ENCODE measurements around the gene PPIL6.
"Not testable (repeated sequence)": the region's sequence is repeated elsewhere in the genome, so short reads cannot be mapped to it uniquely, and the experiment has no call there.

The PPIL6 gene

GRCh38 chr6:109467696-109468095 lies 27.3 kb upstream of the PPIL6 start:
- H3K4me3 ChIP-seq (ENCODE audit: low read depth, low read length): no peak overlapping the region

DNA sequence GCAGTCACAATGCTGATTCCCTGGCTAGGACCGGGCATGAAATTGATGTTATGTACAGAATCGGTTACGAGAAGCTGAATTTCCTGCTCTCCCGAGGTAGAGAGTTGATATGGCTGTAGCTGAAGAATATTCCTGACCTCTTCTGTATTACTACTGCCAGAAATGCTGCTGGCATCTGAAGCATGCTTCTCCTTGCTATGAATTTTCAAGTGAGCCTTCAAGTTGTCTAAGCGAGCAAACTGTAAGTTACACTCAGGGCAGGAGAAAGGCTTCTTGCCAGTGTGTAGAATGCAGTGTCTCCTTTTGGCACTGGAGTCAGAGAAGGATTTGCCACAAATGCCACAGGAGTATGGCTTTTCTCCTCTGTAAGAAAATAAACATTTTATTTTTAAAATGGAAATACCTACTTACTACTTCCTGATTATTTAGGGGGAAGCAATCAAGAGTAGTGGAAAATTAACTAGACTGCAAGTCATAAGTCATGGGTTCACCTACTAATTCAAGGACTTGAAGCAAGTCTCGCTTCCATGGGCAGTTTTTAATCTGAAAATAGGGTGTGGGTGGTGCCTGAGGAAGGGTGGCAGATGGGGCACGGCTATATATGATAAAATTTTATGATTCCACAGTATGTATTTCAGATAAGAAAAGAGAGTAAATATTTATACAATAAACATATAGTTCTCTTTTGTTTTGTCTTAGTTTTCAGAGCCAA lies 25.9 kb upstream of the PPIL6 start:
- no peak overlapping the region for H3K4me3 ChIP-seq (ENCODE audit: low read depth, low read length)

- no peak overlapping the region for H3K4me3 ChIP-seq (ENCODE audit: low read depth, low read length)
Measured at GRCh38 chr6:109465772-109466171, 25.3 kb upstream of the PPIL6 start.

DNA sequence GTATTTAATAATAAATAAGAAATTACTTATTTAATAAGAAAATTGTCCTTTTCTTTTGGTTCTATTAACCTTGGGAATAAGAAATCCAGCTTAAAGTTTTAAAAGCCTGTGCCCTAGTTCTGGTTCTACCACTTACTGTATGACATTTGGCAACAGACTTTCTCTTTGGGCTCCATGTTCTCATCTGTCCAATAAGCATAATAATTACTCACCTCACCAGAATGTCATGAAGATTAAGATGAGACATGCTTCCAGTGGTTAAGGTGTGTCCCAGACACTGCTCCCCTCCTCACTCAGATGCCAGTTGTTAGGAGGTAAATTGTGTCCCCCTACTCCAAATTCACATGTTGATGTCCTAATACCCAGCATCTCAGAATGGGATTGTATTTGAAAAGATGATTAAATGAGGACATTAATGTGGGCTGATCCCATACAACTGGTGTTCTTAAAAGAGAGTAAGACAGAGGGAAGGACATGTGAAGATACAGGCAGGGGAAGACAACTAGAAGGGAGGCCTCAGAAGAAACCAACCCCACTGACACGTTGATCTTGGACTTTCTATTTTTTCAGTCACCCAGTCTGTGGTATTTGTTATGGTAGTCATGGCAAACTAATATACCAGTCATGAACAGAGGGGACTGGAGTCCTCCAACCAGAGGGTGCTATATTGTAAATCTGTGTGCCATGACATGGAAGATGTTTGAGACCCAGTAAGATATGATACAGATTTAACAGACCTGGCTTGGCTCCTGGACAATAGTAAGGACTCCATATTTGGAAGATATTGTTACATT lies 21.5 kb upstream of the PPIL6 start:
- H3K4me3 ChIP-seq (ENCODE audit: low read depth, low read length): no peak overlapping the region

DNA sequence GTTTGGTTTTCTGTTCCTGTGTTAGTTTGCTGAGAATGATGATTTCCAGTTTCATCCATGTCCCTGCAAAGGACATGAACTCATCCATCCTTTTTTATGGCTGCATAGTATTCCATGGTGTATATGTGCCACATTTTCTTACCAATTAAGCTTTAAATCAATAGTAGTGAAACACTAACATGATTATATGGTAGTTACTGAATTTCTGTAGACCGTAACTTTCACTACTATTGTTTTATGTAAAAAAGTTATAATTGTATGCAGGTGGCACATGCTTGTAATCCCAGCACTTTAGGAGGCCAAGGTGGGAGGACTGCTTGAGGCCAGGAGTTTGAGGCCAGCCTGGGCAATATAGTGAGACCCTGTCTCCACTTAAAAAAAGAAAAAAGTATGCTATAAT lies 20.8 kb upstream of the PPIL6 start:
- H3K4me3 ChIP-seq (ENCODE audit: low read depth, low read length): not testable (repeated sequence)

GRCh38 chr6:109460161-109460829 lies 19.9 kb upstream of the PPIL6 start:
- H3K4me3 ChIP-seq (ENCODE audit: low read depth, low read length): no peak overlapping the region

DNA sequence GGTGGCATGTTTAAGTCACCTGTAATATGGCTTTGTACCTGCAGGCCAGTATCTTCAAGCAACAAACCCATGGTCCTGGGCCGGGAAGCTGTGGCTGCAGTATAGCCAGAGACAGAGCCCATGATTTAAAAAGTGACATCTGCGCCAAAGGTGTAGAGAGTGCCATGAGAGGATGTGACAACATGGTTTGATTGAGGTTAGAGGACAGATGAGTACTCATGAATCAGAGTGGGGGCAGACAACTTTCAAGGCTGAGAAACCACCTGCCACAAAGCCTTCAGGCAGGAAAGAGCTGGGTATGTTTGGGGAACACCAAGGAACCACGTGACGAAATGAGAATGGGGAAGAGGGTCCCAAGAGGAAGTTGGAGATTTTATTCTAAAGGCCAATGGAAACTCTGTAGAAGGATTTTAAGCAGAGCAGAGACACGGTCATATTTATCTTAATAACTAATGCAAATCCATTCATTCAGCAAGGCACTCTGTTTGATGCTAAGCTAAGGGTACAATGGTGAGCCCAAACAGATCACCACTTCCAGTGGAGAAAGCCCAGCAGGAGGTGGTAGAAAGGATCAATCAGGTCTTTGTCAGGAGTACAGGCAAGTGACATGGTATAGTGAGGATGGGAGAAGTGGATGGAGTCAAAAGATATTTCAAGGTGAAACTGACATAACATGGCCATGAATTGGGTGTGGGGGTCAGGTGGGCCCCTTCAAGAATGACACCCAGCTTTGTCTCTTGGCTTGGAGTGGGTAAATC lies 18.5 kb upstream of the PPIL6 start:
- H3K4me3 ChIP-seq (ENCODE audit: low read depth, low read length): no peak overlapping the region

DNA sequence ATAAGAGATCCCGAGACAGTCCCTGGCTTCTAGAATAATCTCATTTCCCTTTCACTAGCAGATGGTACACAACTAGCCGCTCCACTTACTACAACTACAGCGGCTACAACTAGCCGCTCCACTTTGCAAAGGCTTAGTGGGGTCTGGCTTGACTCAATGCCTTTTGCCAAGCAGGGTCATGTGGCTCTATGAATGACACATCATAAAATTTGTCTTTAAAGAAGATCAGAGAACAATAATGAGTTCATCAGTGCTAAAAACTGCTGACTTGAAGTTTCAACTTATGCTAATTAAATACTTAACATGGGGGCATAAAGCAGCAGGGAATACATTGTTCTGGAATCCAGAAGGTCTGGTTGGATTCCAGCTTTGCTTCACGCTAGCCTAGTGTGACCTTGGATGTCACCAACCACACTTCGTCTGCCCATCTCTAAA lies 17.2 kb upstream of the PPIL6 start:
- H3K4me3 ChIP-seq (ENCODE audit: low read depth, low read length): no peak overlapping the region

DNA sequence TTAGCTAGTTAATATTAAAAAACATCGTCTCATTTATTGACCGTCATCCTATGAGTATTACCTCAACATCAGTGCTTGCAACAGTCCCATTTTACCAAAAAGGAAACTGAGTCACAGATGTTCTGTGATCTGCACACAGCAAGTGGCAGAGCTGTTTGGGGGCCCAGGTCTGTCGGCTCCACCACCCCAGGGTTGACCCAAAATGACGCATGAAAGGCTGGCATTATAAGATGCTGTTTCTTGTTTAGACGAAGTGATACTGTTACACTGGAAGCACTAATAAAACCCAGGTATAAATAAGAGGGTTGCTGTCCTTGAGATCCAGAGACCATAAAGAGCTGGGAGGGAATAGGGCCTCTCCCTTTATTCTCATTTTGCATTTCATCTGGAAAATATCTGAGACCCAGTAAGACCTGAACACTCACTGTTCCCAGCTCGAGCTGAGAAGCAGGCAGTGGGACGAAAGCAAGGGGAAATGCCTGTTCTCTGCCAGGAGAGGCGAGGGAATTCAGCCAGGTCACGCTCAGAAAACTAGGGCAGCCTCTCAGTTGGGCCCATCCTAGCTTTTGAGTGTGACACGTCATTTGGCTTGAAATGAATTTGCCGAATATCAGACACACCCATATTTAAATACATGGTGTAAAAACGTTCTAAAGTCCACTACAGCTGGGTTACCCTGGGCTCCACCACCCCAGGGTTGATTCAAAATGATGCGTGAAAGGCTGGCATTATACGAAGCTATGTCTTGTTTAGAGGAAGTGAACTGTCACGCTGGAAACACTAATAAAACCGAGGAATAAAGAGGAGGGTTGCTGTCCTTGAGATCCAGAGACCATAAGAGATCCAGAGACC lies 16.5 kb upstream of the PPIL6 start:
- peak overlapping the region; percentile 65 for H3K4me3 ChIP-seq (ENCODE audit: low read depth, low read length)

GRCh38 chr6:109456111-109456583 lies 15.7 kb upstream of the PPIL6 start:
- peak overlapping the region; percentile 65 for H3K4me3 ChIP-seq (ENCODE audit: low read depth, low read length)

DNA sequence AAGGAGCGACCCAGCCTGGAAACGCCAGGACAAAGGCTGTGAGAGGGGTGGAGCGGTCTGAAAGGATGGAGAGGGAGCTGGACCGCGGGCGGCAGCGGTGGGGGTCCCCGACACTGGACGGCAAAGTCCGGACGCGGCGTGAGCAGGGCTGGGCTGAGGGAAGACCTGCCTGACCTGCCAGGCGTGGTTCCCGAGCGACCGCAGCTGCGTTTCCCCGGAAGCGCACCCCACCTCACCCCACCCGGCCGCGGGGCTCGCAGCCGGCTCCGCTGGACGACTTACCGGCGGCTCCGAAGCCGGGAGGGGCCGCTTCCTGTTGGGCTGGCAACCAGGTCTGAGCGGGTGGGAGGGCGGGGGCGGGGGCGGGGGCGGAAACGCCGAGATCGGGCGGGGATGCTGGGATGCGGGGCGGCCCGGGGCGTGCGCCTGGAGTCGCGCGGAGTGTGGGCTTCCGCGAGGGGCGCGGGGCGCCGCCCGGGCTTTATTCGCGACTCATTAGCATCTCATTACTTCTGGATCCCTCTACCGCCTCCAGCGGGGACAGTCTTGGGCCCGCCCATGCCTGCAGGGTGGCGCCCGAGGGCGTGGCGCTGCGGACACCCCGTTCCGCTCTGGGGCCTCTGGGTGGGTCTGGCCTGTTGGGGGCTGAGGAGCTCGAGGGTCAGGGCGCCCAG lies 15.1 kb upstream of the PPIL6 start, which contains the start of gene MICAL1:
MICAL1 (minus strand) TSS at position 336 of the 674 bp plus-strand sequence. CDS start 1,576 bp downstream, outside the sequence.
- peak within 1 kb of the TSS; percentile 93 for H3K4me3 ChIP-seq (ENCODE audit: low read depth, low read length)

DNA sequence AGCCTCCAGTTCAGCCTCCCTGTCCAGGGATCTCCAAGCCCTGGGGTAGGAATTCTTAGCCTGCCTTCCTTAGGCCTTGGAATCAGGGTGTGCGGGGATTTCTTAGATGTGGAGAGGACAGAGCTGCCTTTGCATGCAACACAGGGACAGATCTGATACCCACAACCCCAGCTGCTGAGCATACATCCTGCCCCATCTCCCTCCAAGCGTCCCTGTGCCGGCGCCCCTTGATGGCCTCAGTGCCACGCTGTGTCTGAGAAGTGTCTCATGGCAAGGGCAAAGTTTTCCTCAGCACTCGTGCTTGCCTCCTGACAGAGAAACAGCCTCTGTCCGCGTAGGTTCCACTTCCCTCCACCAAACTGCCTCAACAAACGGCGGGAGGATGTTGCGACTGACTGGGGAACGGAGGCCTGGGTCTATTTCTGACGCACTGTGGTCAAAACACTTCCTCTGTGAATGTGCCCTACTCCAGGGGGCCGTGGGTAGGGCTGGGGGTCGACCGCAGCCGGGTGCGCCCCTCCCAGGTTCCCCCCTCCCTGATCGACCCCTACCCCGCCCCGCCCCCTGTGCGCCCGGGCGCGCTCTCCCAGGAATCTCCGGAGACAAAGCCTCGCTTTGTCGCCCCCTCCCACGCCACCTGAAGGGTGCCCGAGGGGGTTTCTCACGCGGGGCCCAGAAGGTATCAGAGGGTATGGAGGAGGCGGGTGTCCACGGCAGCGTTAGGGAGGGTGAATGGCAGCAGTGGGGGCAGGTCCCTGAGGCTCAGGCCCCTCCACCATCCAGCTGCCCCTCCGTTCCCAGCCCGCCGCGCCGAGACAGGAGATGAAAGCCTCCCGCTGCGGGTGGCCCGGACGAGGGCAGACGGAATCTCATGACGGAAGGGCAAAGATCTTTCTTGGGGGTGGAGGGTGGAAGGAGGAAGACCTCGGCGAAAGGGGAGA lies 14.3 kb upstream of the PPIL6 start:
- peak overlapping the region; percentile 93 for H3K4me3 ChIP-seq (ENCODE audit: low read depth, low read length)

- H3K4me3 ChIP-seq (ENCODE audit: low read depth, low read length): no peak overlapping the region
Measured at GRCh38 chr6:109453594-109454495, 13.4 kb upstream of the PPIL6 start.

DNA sequence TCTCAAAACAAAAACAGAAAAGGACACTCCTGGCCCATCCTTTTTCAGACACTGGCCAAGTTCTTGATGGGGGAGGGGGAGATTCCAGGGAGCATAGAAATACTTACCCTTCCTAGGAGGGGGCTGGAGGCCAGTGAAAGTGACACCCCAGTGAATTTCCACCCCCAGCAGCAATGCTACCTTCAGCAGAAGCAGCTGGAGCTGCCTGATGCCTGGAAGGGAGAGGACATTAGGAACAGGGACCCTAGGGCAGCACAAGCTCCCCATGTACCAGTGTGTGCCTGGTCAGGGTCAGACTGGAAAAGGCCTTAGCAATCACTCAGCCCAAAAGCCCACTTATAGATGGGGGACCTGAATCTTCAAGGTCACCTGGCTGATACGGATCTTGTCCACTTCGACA lies 12.7 kb upstream of the PPIL6 start:
- H3K4me3 ChIP-seq (ENCODE audit: low read depth, low read length): no peak overlapping the region

DNA sequence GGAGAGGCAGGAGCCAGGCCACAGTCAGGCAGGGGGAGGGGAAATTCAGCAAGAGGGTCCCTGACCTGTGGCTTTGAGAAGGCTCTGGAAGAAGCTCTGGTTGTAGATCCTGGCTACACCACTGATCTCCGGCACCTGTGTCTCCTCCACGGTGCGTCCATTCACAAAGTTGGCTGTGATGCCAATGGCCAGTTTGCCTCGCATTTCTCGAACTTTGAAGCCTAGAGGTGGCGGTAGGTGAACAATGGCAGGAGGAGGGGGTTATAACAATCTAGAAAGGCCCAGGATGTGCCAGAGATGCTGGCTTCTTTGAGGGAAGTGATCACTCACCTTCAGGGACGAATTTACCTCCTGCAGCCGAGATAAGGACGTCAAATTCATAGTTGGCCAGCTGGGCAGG lies 11.8 kb upstream of the PPIL6 start:
- no peak overlapping the region for H3K4me3 ChIP-seq (ENCODE audit: low read depth, low read length)

GRCh38 chr6:109451376-109451775 lies 10.9 kb upstream of the PPIL6 start:
- H3K4me3 ChIP-seq (ENCODE audit: low read depth, low read length): no peak overlapping the region

DNA sequence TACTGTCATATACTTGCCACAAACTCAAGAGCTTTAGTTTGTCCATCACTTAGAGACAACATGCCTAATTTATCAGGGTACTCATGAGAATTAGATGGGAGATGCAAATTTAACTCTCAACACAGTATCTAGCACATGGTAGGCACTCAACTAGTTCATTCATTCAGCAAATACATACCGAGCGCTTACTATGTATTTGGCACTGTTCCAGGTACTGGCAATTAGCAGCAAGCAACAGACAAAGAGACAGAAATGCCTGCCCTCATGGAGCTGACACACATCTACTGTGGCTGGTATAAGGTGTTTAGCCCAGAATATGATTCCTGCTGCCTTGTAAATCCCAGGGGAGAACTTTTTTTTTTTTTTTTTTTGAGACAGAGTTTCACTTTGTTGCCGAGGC lies 10.4 kb upstream of the PPIL6 start:
- H3K4me3 ChIP-seq (ENCODE audit: low read depth, low read length): no peak overlapping the region

Measured in iPS-11a (cell line).